Spleen (tissue), 11 donors: ENCODE measurements around the gene PSPN. TPM values are rescaled to one million over a fixed set of nuclear protein-coding genes. Genes with fewer than 3 reads are reported as not detected.

Source experiments
- DNase-seq: peaks from one replicate; pipeline ENCODE4 v3.0.0-alpha.2; 2020
- H3K27ac ChIP-seq, 8 donors: fragments of 200-600 bp; sonication (generic) in 7 of 8; 1 replicate in 4 of 8; 2 replicates in 4 of 8; pipeline versions ENCODE4 v1.5.0 to v1.8.0; 2016 to 2021; ENCODE audit warnings: inconsistent platforms in 4 of 8, mild to moderate bottlenecking in 4 of 8, moderate library complexity in 1 of 8
- H3K27me3 ChIP-seq, 7 donors: fragments of 200-600 bp; sonication (generic) in 6 of 7; replicated peaks in 1 of 7; 1 replicate in 4 of 7; 2 replicates in 3 of 7; pipeline versions ENCODE4 v1.5.0 to v1.8.0; 2016 to 2021; ENCODE audit warnings: inconsistent platforms in 3 of 7, mild to moderate bottlenecking in 1 of 7
- H3K36me3 ChIP-seq, 6 donors: fragments of 200-600 bp; sonication (generic) in 5 of 6; 1 replicate in 4 of 6; 2 replicates in 2 of 6; pipeline versions ENCODE4 v1.5.0 to v1.8.0; 2016 to 2021; ENCODE audit warnings: inconsistent platforms in 2 of 6
- H3K4me1 ChIP-seq, 6 donors: fragments of 200-600 bp; sonication (generic) in 5 of 6; 1 replicate in 3 of 6; 2 replicates in 3 of 6; pipeline versions ENCODE4 v1.5.0 to v1.8.0; 2016 to 2021; ENCODE audit warnings: inconsistent platforms in 3 of 6
- H3K4me3 ChIP-seq, 8 donors: fragments of 200-600 bp; sonication (generic) in 7 of 8; 1 replicate in 4 of 8; 2 replicates in 4 of 8; pipeline versions ENCODE4 v1.5.0 to v1.8.0; 2016 to 2021; ENCODE audit warnings: inconsistent platforms in 4 of 8, mild to moderate bottlenecking in 4 of 8, moderate library complexity in 2 of 8
- H3K9me3 ChIP-seq, 8 donors: fragments of 200-600 bp; sonication (generic) in 7 of 8; 1 replicate in 4 of 8; 2 replicates in 4 of 8; pipeline versions ENCODE4 v1.5.0 to v1.8.0; 2016 to 2021; ENCODE audit warnings: inconsistent platforms in 4 of 8
- POLR2A ChIP-seq, 3 donors: fragments of 450-650 bp; IDR thresholded peaks; one replicate each; pipeline ENCODE4 v1.5.1; 2017; ENCODE audit warnings: antibody characterized with exemption in 3 of 3, mild to moderate bottlenecking in 1 of 3
- POLR2AphosphoS5 ChIP-seq, 3 donors: sonication (generic); formaldehyde crosslinking; IDR thresholded peaks; one replicate each; pipeline ENCODE4 v1.5.1; 2017; ENCODE audit warnings: antibody characterized with exemption in 3 of 3
- WGBS, 5 donors: extraction: QIAGEN DNeasy Blood & Tissue Kit in 3 of 5; methylation state at CpG; one replicate each; pipeline versions ENCODE4 v1.1.5 to v1.1.7; 2013 to 2018; 5-methylcytosine and 5-hydroxymethylcytosine counted together
- intact Hi-C: fragments of 100-400 bp; cut with DNase I; formaldehyde crosslinking; loops from one replicate; pipeline ENCODE4 v1.15.0; 2023; ENCODE audit warnings: low total_unique reads
- polyA plus RNA-seq, 3 donors: library from polyadenylated mRNA; stranded (reverse); fragments of 200-250 nt; gene quantifications; one replicate each; pipeline ENCODE4 v1.2.1, GENCODE V29; 2013
- total RNA-seq, 7 donors: library from RNA; depleted of rRNA in 3 of 7; stranded (reverse); fragments of >200 nt in 3 of 7; fragmentation: NEBNext Ultra II Directional in 4 of 7; extraction: Animal tissue kit (Norgen Biotek cat#: 25700) in 4 of 7; gene quantifications; one replicate each; pipeline versions ENCODE4 v1.1.0 to v1.2.1, GENCODE V29; 2016 to 2021
- TF ChIP-seq, protein P1 (sequence below), 11 experiments: fragments of 200-600 bp in 7 of 11; fragments of 450-650 bp in 4 of 11; sonication (generic) in 4 of 11; IDR thresholded peaks in 8 of 11; conservative IDR thresholded peaks in 3 of 11; 1 replicate in 7 of 11; 2 replicates in 4 of 11; pipeline versions ENCODE4 v1.4.0 to v1.8.0; 2016 to 2021; ENCODE audit warnings: antibody characterized with exemption in 11 of 11, inconsistent platforms in 4 of 11, mild to moderate bottlenecking in 1 of 11
- donor health status: healthy with polysubstance abuse.
- donor health status: DM: no; HTN: no; CAD: no; lungs with moderate emphysema.
- donor health status: DM: no; HTN: no; CAD: no.
- donor health status: Bipolar disorder and iron deficiency.
- donor health status: healthy.
- donor health status: DM: no; HTN: no; CAD: no.
- donor health status: DM: yes; HTN: yes; CAD: no.

PSPN gene
- total and polyA plus RNA-seq, 10 donors, result 0.43 to 2.2 (median 1.5) TPM

DNA sequence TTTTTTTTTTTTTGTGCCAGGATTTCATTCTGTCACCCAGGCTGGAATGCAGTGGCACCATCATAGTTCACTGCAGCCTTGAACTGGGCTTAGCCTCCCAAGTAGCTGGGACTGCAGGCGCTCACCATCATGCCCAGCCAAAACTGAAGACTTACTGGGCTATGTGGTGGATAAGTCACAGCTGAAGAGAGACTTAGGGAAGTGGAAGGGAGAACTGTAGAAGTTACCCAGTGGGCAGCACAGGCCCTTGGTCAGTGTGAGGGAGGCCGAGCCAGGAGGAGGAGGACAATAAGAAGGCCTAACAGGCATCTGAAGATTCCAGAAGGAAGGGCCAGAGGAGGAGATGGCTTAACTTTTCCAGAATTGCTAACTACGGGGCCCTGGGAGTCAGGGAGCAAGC is 4.0 kb upstream of the PSPN start:
- no peak overlapping the region for H3K27ac ChIP-seq
- no peak for TF ChIP-seq POLR2A (IDR thresholded peaks at IDR 0.05)
- no peaks in the 10 kb centered on the region for H3K4me1 ChIP-seq
- 77 to 98% (median 91%) methylated on average over 3 of the region's 3 CpGs for WGBS, 5 donors
- H3K36me3 ChIP-seq, result peaks cover 14 to 82% (median 62%) of the 10 kb centered on the region in 6 donors
- DNase-seq, result no peak
- H3K27me3 ChIP-seq, result no peaks in the 10 kb centered on the region
- intact Hi-C loops, result no loop called here
- no peak overlapping the region for H3K4me3 ChIP-seq
- peaks cover 0 to 5% (median 1%) of the 10 kb centered on the region in 8 donors for H3K9me3 ChIP-seq

DNA sequence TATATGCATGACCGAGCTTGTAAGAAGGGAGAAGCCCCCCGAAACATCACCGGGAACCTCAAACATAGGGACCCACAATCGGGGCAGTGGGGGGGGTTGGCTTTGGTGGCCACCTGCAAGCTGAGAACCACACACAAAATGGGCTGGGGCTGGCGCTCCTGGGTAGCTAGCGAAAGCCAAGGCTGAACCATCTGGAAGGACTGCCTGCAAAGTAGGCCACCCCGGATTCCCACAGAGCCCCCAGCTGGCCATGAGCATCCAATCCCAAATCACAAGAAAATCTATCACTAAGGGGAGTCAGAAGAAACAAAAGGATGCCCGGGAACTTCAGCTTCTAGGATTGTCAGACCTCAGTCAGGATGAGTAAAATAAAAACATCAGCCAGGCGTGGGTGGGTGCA is 2.8 kb upstream of the PSPN start:
- Histone ChIP-seq H3K9me3 (peaks cover 0 to 5% (median 1%) of the 10 kb centered on the region in 8 donors), H3K4me1 (peaks cover 5 to 9% (median 7%) of the 10 kb centered on the region in 6 donors), H3K36me3 (peaks cover 14 to 75% (median 49%) of the 10 kb centered on the region in 6 donors), H3K4me3 (no peak overlapping the region), H3K27ac (no peak overlapping the region), H3K27me3 (no peaks in the 10 kb centered on the region)
- intact Hi-C loops, result no loop called here
- 87 to 95% (median 91%) methylated on average over 9 of the region's 9 CpGs for WGBS, 5 donors
- TF ChIP-seq, protein P1, sequence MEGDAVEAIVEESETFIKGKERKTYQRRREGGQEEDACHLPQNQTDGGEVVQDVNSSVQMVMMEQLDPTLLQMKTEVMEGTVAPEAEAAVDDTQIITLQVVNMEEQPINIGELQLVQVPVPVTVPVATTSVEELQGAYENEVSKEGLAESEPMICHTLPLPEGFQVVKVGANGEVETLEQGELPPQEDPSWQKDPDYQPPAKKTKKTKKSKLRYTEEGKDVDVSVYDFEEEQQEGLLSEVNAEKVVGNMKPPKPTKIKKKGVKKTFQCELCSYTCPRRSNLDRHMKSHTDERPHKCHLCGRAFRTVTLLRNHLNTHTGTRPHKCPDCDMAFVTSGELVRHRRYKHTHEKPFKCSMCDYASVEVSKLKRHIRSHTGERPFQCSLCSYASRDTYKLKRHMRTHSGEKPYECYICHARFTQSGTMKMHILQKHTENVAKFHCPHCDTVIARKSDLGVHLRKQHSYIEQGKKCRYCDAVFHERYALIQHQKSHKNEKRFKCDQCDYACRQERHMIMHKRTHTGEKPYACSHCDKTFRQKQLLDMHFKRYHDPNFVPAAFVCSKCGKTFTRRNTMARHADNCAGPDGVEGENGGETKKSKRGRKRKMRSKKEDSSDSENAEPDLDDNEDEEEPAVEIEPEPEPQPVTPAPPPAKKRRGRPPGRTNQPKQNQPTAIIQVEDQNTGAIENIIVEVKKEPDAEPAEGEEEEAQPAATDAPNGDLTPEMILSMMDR (IDR thresholded peaks at IDR 0.05 in 8 of 11, conservative IDR thresholded peaks at IDR 0.05 in 3 of 11), result no peak
- TF ChIP-seq POLR2AphosphoS5 (IDR thresholded peaks at IDR 0.05), result no peak
- no peak for TF ChIP-seq POLR2A (IDR thresholded peaks at IDR 0.05)
- DNase-seq, result no peak

DNA sequence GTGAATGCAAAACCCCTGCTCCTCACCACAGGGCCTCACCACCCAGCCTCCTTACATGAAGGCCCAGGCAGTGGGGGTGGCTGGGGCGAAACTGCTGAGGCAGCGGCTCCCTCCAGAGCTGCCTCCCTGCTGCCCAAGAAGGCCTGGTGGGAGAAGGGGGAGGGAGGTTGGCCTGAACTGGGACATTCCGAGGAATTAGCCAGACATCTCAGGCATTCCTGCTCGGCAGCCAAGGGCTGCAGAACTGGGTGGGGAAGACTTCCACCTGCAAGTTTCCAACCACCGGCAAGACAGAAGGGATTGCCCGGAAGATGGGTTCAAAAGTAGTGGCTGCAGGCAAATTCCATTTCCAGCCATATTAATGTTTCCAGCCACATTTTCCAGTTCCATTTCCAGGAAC is 2.3 kb upstream of the PSPN start:
- H3K4me3 ChIP-seq, result no peak overlapping the region
- TF ChIP-seq, protein P1 (IDR thresholded peaks at IDR 0.05 in 8 of 11, conservative IDR thresholded peaks at IDR 0.05 in 3 of 11), result no peak
- TF ChIP-seq POLR2AphosphoS5 (IDR thresholded peaks at IDR 0.05), result peak in 1 of 3 donors; percentile 43
- WGBS, 5 donors, result 73 to 90% (median 89%) methylated on average over 4 to 6 of the region's 6 CpGs
- H3K27me3 ChIP-seq, result no peaks in the 10 kb centered on the region
- H3K27ac ChIP-seq, result no peak overlapping the region
- peaks cover 0 to 5% (median 1%) of the 10 kb centered on the region in 8 donors for H3K9me3 ChIP-seq
- H3K4me1 ChIP-seq, result peaks cover 5 to 11% (median 8%) of the 10 kb centered on the region in 6 donors
- intact Hi-C loops, result no loop called here
- DNase-seq, result no peak
- H3K36me3 ChIP-seq, result peaks cover 14 to 70% (median 45%) of the 10 kb centered on the region in 6 donors

DNA sequence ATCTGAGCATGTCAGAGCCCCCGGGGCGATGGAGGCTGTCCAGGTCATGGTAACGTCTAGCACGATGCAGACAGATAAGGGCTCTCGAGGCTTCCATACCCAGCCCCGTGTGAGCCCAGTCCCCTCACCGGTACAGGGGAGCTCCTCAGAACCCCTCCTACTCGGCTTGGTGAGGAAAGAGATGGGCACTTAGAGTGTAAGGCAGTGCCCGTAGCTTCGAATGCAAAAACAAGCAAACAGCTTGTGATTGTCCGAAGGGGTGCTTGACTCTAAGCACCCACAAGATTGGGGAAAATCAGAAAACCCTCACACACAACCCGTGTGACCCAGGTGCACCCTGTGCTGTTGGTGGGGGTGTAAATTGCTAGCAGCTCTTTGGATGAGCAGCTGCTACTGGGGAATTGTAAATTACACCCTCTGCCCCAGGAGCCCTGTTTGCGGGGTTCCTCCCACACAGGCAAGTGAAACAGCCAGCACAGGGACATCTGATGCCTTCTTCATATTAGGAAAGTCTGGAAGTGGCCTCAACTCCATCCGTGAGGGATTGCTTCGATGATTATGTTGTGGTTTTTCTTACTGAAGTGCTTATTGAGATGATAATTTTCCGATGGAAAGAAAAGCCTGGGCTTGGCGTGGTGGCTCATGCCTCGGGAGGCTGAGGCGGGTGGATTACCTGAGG is 918 bp upstream of the PSPN start:
- intact Hi-C loops, result no loop called here
- Histone ChIP-seq H3K36me3 (peaks cover 14 to 56% (median 32%) of the 10 kb centered on the region in 6 donors), H3K9me3 (peaks cover 0 to 5% (median 1%) of the 10 kb centered on the region in 8 donors), H3K27ac (no peak overlapping the region), H3K4me1 (peaks cover 5 to 19% (median 15%) of the 10 kb centered on the region in 6 donors), H3K4me3 (no peak overlapping the region), H3K27me3 (no peaks in the 10 kb centered on the region)
- DNase-seq, result no peak
- 77 to 85% (median 81%) methylated on average over 19 of the region's 19 CpGs for WGBS, 5 donors
- TF ChIP-seq POLR2AphosphoS5 (IDR thresholded peaks at IDR 0.05), result peak in 1 of 3 donors; percentile 33
- TF ChIP-seq, protein P1 (IDR thresholded peaks at IDR 0.05 in 8 of 11, conservative IDR thresholded peaks at IDR 0.05 in 3 of 11), result no peak
- no peak for TF ChIP-seq POLR2A (IDR thresholded peaks at IDR 0.05)
